IPS-NIHi7 (cell line): ENCODE results near the gene TBC1D2.

Experiments used
- DNase-seq: peaks from one replicate; pipeline ENCODE4 v3.0.0; 2012; ENCODE audit warnings: mixed read lengths; ENCODE audit errors: extremely low spot score

The TBC1D2 gene

GRCh38 chr9:98218562-98219363 is 36.7 kb downstream of the TBC1D2 start:
- DNase-seq, result peak; percentile 74

DNA sequence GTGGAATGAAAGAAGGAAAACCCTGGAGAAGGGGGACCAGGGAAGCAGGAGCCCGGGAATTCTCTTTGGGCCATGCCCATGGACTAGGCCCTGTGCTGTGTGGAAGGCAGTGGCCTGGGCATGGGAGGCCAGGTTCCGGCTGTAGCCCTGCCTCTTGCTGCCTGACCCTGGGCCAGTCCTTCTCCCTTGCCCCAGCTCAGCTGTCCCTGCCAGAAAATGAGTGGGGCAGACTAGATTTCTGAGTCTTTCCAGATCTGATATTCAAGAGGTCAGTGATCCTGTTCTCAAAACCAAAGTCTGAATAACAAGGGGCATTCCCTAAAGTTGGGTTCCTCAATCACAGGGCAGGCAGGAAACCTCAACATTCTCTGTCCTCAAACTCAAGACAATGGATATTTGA is 38.2 kb downstream of the TBC1D2 start:
- DNase-seq, result no peak

GRCh38 chr9:98216391-98216790 is 39.1 kb downstream of the TBC1D2 start:
- DNase-seq, result no peak

GRCh38 chr9:98215821-98216220 is 39.6 kb downstream of the TBC1D2 start:
- peak; percentile 52 for DNase-seq

DNA sequence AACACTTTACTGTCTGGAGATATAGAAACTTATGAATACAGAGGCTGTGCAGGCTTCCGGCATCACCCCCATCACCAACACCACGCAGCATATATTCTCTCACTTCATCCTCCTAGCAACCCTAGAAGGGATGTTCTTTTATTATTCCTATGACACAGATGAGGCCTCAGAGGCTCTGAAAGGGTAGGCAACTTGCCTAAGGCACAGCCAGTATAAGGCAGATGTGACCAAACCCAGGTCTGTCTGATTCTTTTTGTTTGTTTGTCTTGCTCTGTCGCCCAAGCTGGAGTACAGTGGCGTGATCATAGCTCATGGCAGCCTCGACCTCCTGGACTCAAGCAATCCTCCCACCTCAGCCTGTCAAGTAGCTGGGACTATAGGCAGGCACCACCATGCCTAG is 40.2 kb downstream of the TBC1D2 start:
- no peak for DNase-seq

DNA sequence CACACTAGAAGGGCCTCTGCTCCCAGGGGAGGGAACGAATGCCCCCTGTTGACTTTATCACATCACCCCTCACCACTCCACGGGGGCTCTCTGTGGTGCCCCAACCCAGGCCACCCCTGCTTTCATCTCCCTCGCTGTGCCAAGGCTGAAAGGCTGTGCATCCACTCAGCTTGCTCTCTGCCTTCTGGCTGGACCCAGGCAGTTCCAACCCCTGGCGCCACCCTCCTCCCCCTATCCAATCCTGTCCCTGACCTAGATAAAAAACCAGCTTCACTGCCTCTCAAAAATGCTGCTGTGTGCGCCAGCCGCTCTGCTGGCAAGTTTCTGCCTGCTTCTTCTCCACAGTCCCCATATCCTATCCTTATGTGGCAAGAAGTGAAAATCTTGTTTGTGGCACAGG is 40.6 kb downstream of the TBC1D2 start:
- no peak for DNase-seq

GRCh38 chr9:98211260-98211659 is 44.2 kb downstream of the TBC1D2 start:
- DNase-seq, result no peak

DNA sequence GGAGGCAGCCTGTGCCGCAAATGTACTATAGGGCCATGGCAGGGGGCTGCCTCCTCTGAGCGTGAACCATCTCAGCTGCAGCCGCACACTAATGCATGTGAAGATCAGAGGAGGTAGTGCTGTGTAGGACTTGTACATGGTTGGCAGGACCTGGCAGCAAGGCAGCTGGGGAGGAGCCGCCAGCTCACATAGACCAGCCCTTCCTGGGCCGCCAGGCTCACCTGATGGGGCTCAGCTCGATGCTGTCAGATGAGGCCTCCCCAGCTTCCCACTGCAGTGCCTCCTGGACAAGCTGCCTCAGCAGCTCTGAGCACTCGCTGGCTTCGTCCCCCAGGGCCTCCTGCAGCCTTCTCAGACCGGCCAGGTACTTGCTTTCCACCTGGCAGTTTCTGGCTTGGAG is 45.0 kb downstream of the TBC1D2 start:
- DNase-seq, result no peak

GRCh38 chr9:98209530-98209929 is 45.9 kb downstream of the TBC1D2 start:
- no peak for DNase-seq

DNA sequence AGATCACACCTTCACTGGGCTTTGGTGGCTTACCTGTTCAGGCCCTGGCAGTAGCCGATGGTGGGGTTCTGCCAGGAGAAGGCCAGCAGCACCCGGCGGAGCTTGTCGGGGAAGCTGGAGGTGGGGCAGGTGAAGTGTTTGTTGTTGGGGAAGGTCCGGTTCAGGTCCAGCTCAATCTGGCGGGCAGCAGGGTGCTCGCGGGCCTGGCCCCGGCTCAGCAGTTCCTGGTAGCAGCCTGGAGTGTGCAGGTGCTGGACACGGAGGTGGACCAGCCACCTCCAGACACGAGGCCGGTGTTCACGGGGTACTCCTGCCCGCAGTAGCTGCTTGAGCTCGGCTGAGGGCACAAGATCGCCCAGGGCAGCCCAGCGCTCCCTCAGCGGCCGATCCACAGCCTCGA is 46.8 kb downstream of the TBC1D2 start:
- no peak for DNase-seq

DNA sequence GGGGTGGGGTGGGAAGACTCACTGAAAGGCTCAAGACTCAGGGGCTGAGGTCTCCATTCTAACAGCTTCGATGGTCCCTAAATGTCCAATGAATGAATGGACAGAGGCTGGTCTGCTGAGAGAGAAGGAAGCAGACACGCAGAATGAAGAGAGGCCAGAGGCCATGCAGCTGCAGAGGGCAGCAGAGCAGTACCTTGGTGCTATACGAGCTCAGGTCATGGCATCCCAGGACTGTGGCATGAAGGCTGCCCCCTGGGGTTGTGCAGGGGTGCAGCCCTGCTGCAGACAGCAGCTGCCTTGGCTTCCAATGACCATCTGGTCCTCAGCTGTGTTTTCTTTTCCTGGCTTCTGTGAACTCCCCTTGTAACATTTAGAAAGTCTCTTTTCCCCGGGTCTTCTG is 47.8 kb downstream of the TBC1D2 start:
- DNase-seq, result no peak

- DNase-seq, result no peak
Observed at GRCh38 chr9:98206754-98207153, 48.7 kb downstream of the TBC1D2 start.

- DNase-seq, result no peak
Observed at GRCh38 chr9:98204692-98205091, 50.8 kb downstream of the TBC1D2 start.

- no peak for DNase-seq
Observed at GRCh38 chr9:98203153-98203552, 52.3 kb downstream of the TBC1D2 start.

GRCh38 chr9:98202252-98202651 is 53.2 kb downstream of the TBC1D2 start:
- no peak for DNase-seq

GRCh38 chr9:98201749-98202148 is 53.7 kb downstream of the TBC1D2 start:
- no peak for DNase-seq

DNA sequence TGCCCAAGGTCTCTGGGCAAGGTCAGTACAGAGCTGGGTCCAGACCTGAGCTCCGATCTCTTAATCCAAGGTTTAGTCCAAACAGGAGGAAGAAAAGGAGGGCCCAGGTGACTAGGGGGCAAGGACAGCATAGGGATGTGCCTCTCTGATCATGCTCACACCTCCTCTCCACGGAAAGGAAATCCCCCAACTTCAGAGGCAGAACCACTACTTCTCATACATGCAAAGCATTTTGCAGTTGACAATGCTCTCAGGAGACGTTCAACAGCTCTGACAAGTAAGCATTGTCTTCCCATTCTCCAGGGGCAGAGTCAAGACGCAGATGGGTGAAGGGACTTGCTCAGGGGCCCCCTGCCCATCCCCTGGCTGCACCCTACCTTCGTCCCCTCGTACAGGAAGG is 54.3 kb downstream of the TBC1D2 start:
- no peak for DNase-seq

DNA sequence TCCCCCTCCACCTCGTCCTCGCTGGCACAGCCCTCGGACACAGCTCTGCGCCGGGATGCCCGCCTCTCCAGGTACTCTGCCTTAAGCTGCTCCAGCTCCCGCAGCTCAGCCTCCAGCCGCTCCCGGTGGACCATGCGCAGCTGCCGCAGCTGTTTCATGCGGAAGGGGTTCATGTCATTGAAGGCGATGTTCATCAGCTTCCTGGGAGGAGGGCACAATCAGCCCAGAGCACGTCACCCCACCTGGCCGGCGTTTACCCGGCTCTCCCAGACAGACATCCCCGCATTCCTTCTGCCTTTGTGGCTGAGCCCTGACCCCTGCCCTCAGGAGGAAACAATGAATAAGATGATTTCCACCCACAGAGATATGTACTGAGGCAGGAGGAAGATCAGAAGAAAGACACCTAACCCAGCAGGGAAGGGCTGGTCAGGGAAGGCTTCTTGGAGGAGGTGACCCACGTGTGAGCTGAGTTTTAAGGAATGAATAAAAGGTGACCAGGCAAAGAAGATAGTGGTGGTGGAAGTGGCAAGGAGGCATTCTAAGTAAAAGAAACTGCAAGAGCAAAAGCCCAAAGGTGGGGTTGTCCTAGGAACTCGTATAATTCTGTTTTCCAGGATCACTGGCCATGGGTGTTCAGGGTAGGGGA is 55.9 kb downstream of the TBC1D2 start:
- no peak for DNase-seq

DNA sequence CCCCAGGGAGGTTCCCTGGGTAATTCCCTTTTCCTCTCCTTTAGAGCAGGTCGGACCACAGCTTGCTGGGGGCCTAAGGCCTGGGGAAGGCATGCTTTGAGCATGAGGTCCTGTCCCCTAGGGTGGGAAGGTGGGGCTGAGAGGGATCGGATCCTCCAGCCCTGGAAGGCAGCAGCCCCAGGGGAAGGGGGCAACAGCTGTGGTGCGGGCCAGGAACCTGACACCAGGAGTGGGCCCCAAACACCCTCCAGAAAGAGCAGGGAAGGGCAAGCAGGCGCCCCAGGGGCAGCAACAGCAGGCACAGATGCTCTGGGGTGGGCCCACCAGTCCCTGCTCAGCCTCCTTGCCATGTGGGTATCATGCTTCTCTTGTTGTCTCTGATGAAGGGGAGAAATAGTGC is 59.8 kb downstream of the TBC1D2 start:
- DNase-seq, result no peak

GRCh38 chr9:98193336-98193944 is 62.0 kb downstream of the TBC1D2 start:
- DNase-seq, result no peak

DNA sequence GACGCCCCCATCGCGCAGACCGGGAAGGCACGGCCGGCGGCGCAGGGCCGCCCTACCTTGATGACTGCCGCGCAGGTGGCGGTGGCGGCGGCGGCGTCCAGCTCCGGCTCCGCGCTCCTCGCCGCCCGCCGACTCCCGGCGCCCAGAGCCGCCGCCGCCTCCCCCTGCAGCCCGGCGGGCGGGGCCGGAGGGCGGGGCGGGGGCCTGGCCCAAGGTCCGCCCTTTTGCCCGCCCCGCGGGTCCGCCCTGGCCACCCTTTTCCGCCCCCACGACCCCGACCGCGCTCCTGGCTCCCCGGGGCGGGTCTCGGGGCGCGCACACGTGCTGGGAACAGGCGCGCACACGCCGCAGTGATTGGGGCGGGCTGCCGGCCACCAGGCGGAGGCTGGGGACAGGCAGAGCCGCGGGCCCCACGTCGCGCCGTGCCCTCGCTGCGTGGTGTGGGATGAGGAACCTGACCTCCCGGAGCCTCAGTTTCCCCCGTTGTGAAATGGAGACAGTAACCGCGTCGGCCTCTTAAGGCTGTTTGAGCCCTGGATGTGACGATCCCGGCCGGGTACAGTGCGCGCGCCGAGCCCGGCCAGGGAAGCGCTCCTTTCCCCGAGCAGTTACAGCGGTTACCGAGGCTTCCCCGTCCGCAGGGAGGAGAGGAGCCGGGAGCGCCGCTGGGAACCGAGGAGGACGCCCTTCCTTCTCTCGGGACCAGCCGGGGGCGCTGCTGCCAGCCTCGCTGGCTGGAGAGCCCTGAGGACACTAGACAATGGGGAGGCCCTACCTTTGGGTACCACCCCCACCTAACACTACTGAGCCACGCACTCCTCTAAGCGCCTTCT is 62.7 kb downstream of the TBC1D2 start, which contains the start of gene CORO2A:
TSS of gene CORO2A (minus strand) at position 135 of the 833 bp plus-strand sequence. CDS start 34,977 bp downstream, outside the sequence.
- DNase-seq, result peak; percentile 93
